Gastrocnemius medialis (tissue), 4 donors: ENCODE data around the gene CRISPLD2. TPM values are rescaled to one million over a fixed set of nuclear protein-coding genes. Genes with fewer than 3 reads are reported as not detected.

ENCODE experiments used
- ATAC-seq, 2 donors: fragments of 150-250 bp; one replicate each; pipeline ENCODE4 v1.9.1; 2016
- DNase-seq, 2 donors: peaks; one replicate each; pipeline ENCODE4 v3.0.0-alpha.2; 2019
- H3K27ac ChIP-seq, 4 donors: fragments of 200-600 bp; sonication (generic); 1 replicate in 1 of 4; 2 replicates in 3 of 4; pipeline ENCODE4 v1.5.1; 2016 to 2018; ENCODE audit warnings: mild to moderate bottlenecking in 2 of 4, moderate library complexity in 1 of 4
- H3K27me3 ChIP-seq, 3 donors: fragments of 200-600 bp; sonication (generic) in 2 of 3; 1 replicate in 1 of 3; 2 replicates in 2 of 3; pipeline versions ENCODE4 v1.5.1 to v1.6.0; 2016 to 2019; ENCODE audit warnings: mild to moderate bottlenecking in 1 of 3, moderate library complexity in 1 of 3
- H3K36me3 ChIP-seq, 2 donors: fragments of 200-600 bp; sonication (generic) in 1 of 2; one replicate each; pipeline ENCODE4 v1.5.1; 2017 to 2018
- H3K4me1 ChIP-seq, 2 donors: fragments of 200-600 bp; sonication (generic) in 1 of 2; one replicate each; pipeline ENCODE4 v1.5.1; 2016 to 2017; ENCODE audit warnings: mild to moderate bottlenecking in 2 of 2
- H3K4me3 ChIP-seq, 4 donors: fragments of 200-600 bp; sonication (generic) in 3 of 4; 1 replicate in 1 of 4; 2 replicates in 3 of 4; pipeline ENCODE4 v1.5.1; 2016 to 2019; ENCODE audit warnings: mild to moderate bottlenecking in 2 of 4
- H3K9me3 ChIP-seq, 3 donors: fragments of 200-600 bp; sonication (generic) in 2 of 3; 1 replicate in 1 of 3; 2 replicates in 2 of 3; pipeline ENCODE4 v1.5.1; 2016 to 2019
- CTCF ChIP-seq, 5 experiments: fragments of 450-650 bp in 3 of 5; fragments of 200-600 bp in 2 of 5; sonication (generic) in 2 of 5; IDR thresholded peaks in 4 of 5; conservative IDR thresholded peaks in 1 of 5; 1 replicate in 4 of 5; 2 replicates in 1 of 5; pipeline ENCODE4 v1.5.1; 2016 to 2019; ENCODE audit warnings: antibody characterized with exemption in 5 of 5, mild to moderate bottlenecking in 3 of 5, moderate library complexity in 3 of 5
- POLR2A ChIP-seq, 2 donors: fragments of 450-650 bp; IDR thresholded peaks; one replicate each; pipeline ENCODE4 v1.6.1; 2017; ENCODE audit warnings: antibody characterized with exemption in 2 of 2, mild to moderate bottlenecking in 2 of 2, moderate library complexity in 2 of 2
- in situ Hi-C, 4 donors: fragments of 200-750 bp; cut with MboI; loops; one replicate each; pipeline versions ENCODE4 v1.15.0 to v1.8.0; 2017; ENCODE audit warnings: low sequenced_read_pairs in 4 of 4
- intact Hi-C: fragments of 100-400 bp; cut with DNase I; formaldehyde crosslinking; loops from one replicate; pipeline ENCODE4 v1.15.1; 2023; ENCODE audit warnings: low total_unique reads
- total RNA-seq, 4 donors: library from RNA; depleted of rRNA; stranded (reverse); fragments of >200 nt; gene quantifications; one replicate each; pipeline versions ENCODE4 v1.1.0 to v1.2.3, GENCODE V29; 2016

CRISPLD2 gene
- total RNA-seq, 4 donors from 2014 or later = 26.1 to 50.1 (median 39.0) TPM

DNA sequence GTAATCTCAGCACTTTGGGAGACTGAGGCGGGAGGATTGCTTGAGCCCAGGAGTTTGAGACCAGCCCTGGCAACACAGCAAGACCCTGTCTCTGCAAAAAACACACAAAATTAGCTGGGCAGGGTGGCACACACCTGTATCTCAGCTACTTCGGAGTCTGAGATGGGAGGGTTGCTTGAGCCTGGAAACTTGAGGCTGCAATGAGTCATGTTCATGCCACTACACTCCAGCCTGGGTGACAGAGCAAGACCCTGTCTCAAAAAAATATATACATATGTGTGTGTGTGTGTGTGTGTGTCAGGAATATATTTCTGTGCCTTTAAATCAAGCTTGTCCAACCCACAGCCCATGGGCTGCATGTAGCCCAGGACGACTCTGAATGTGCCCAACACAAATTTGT, 55.2 kb downstream of the CRISPLD2 start:
- Histone ChIP-seq H3K4me3 (no peak overlapping the region), H3K27ac (no peak overlapping the region), H3K9me3 (no peaks in the 10 kb centered on the region), H3K36me3 (no peaks in the 10 kb centered on the region), H3K27me3 (no peaks in the 10 kb centered on the region), H3K4me1 (no peaks in the 10 kb centered on the region)
- in situ Hi-C loops (loop anchor here in 1 of 4 donors (25.0 kb wide), 1 partner anchor 87 kb away; no protein-coding TSS in a partner anchor), intact Hi-C loops (no loop called here)
- no peak for TF ChIP-seq CTCF (IDR thresholded peaks at IDR 0.05 in 4 of 5, conservative IDR thresholded peaks at IDR 0.05 in 1 of 5)
- no peak for TF ChIP-seq POLR2A (IDR thresholded peaks at IDR 0.05)
- ATAC-seq (no peak), DNase-seq (no peak)

DNA sequence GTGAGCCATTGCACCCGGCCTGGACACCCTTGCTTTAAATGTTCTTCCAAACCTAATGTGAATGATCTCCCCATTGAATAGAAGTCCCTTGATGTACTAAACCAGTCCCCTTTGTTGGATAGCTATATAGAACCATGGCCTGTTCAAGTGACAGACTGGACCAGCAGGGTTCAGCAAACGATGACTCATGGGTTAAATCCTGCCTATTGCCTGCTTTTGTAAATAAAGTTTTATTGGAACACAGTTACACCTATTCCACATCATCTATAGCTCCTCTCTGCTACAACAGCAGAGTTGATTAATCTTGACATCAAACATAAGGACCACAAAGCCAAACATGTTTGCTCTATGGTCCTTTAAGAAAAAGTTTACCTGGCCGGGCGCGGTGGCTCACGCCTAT, 56.1 kb downstream of the CRISPLD2 start:
- TF ChIP-seq POLR2A (IDR thresholded peaks at IDR 0.05) (no peak), CTCF (IDR thresholded peaks at IDR 0.05 in 4 of 5, conservative IDR thresholded peaks at IDR 0.05 in 1 of 5) (no peak)
- ATAC-seq = no peak
- no peak overlapping the region for H3K4me3 ChIP-seq
- DNase-seq = no peak
- H3K9me3 ChIP-seq = no peaks in the 10 kb centered on the region
- intact Hi-C loops = no loop called here
- no peaks in the 10 kb centered on the region for H3K4me1 ChIP-seq
- H3K36me3 ChIP-seq = no peaks in the 10 kb centered on the region
- H3K27ac ChIP-seq = no peak overlapping the region
- in situ Hi-C loops = no loop called here
- no peaks in the 10 kb centered on the region for H3K27me3 ChIP-seq

DNA sequence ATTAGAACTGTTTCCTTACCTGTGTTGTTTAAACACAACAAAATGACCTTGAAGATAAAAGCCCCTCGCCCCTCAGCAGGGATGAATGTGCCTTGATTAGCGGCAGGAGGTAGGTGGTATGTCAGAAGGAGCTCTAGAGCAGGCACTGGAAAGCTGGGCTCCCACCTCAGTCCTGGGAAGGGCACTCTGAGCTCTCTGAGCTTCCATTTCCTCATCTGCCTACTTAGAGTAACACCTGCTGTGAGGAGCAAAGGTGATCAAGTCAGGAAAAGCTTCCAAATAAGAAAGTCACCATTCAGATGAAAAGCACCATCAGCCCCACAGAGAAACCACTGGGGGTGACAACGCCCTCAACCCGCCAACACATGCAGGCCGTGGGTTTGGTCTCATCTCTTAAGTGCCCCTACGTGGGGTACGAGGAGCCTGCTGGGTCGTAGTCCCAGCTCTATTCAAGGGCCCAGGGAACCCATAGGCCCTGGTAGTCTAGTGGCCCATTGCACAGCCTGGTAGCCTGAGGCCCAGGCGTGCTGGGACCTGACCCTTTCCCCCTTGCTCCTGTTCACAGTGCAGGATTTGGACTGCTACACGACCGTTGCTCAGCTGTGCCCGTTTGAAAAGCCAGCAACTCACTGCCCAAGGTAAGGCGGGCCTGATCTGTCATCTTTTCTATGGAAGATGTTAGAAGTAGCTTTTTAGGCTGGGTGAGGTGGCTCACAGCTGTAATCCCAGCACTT, 57.3 kb downstream of the CRISPLD2 start:
- DNase-seq (no peak), ATAC-seq (no peak)
- no peaks in the 10 kb centered on the region for H3K4me1 ChIP-seq
- in situ Hi-C loops = no loop called here
- TF ChIP-seq POLR2A (IDR thresholded peaks at IDR 0.05) = no peak
- TF ChIP-seq CTCF (IDR thresholded peaks at IDR 0.05 in 4 of 5, conservative IDR thresholded peaks at IDR 0.05 in 1 of 5) = no peak
- intact Hi-C loops = no loop called here
- no peaks in the 10 kb centered on the region for H3K36me3 ChIP-seq
- H3K9me3 ChIP-seq = no peaks in the 10 kb centered on the region
- no peak overlapping the region for H3K27ac ChIP-seq
- H3K4me3 ChIP-seq = no peak overlapping the region
- no peaks in the 10 kb centered on the region for H3K27me3 ChIP-seq

GRCh38 chr16:84878770-84879169, 59.0 kb downstream of the CRISPLD2 start:
- Histone ChIP-seq H3K4me1 (no peaks in the 10 kb centered on the region), H3K9me3 (no peaks in the 10 kb centered on the region), H3K36me3 (no peaks in the 10 kb centered on the region), H3K4me3 (no peak overlapping the region), H3K27ac (no peak overlapping the region), H3K27me3 (no peaks in the 10 kb centered on the region)
- in situ Hi-C loops (no loop called here), intact Hi-C loops (no loop called here)
- TF ChIP-seq CTCF (IDR thresholded peaks at IDR 0.05 in 4 of 5, conservative IDR thresholded peaks at IDR 0.05 in 1 of 5) (no peak), POLR2A (IDR thresholded peaks at IDR 0.05) (no peak)
- ATAC-seq (no peak), DNase-seq (no peak)
